Mesothelial cell of epicardium (in vitro differentiated cells): ENCODE data around the gene KRTAP19-1. TPM values are rescaled to one million over a fixed set of nuclear protein-coding genes. Genes with fewer than 3 reads are reported as not detected.
A peak's percentile ranks its signal among the peaks of the same experiment; 100 is the strongest.

ENCODE experiments used
- DNase-seq, 2 experiments: peaks; one replicate each; pipeline ENCODE4 v3.0.0; 2021; ENCODE audit warnings: low spot score in 2 of 2; ENCODE audit not compliant: unreplicated experiment in 2 of 2
- H3K27ac Mint-ChIP-seq: 2 replicates; pipeline ENCODE4 v1.8.0; 2021; ENCODE audit warnings: mixed read lengths
- H3K27me3 Mint-ChIP-seq: 2 replicates; pipeline ENCODE4 v1.8.0; 2021; ENCODE audit warnings: low read depth, mixed read lengths
- H3K36me3 Mint-ChIP-seq: 2 replicates; pipeline ENCODE4 v1.8.0; 2021; ENCODE audit warnings: mixed read lengths
- H3K4me1 Mint-ChIP-seq: 2 replicates; pipeline ENCODE4 v1.8.0; 2021; ENCODE audit warnings: mixed read lengths
- H3K4me3 Mint-ChIP-seq: 2 replicates; pipeline ENCODE4 v1.8.0; 2021; ENCODE audit warnings: mild to moderate bottlenecking, moderate library complexity, mixed read lengths
- H3K9me3 Mint-ChIP-seq: 2 replicates; pipeline ENCODE4 v1.8.0; 2021; ENCODE audit warnings: mixed read lengths
- CTCF ChIP-seq: fragments of 200-600 bp; sonication (generic); IDR thresholded peaks from one replicate; pipeline ENCODE4 v1.5.0; 2021; ENCODE audit warnings: antibody characterized with exemption; ENCODE audit not compliant: unreplicated experiment
- total RNA-seq: library from RNA; stranded (reverse); gene quantifications from 3 replicates; pipeline ENCODE4 v1.2.1, GENCODE V29; 2021

The KRTAP19-1 gene
- total RNA-seq, 1 donor from 2014 or later, result not detected

- Mint-ChIP-seq H3K36me3 (no peaks in the 10 kb centered on the region), H3K4me1 (peaks cover 20% of the 10 kb centered on the region), H3K4me3 (no peak overlapping the region), H3K27me3 (no peaks in the 10 kb centered on the region), H3K9me3 (peaks cover 11% of the 10 kb centered on the region), H3K27ac (no peak overlapping the region)
- no peak for DNase-seq
- no peak for TF ChIP-seq CTCF
Observed at GRCh38 chr21:30479259-30479658, 908 bp downstream of the KRTAP19-1 start.

- no peak for DNase-seq
- no peak overlapping the region for H3K4me3 Mint-ChIP-seq
- no peaks in the 10 kb centered on the region for H3K36me3 Mint-ChIP-seq
- TF ChIP-seq CTCF, result no peak
- no peaks in the 10 kb centered on the region for H3K27me3 Mint-ChIP-seq
- H3K9me3 Mint-ChIP-seq, result peaks cover 11% of the 10 kb centered on the region
- peaks cover 20% of the 10 kb centered on the region for H3K4me1 Mint-ChIP-seq
- H3K27ac Mint-ChIP-seq, result peak overlapping the region; percentile 59
Observed at GRCh38 chr21:30478004-30478403, 2.2 kb downstream of the KRTAP19-1 start.

DNA sequence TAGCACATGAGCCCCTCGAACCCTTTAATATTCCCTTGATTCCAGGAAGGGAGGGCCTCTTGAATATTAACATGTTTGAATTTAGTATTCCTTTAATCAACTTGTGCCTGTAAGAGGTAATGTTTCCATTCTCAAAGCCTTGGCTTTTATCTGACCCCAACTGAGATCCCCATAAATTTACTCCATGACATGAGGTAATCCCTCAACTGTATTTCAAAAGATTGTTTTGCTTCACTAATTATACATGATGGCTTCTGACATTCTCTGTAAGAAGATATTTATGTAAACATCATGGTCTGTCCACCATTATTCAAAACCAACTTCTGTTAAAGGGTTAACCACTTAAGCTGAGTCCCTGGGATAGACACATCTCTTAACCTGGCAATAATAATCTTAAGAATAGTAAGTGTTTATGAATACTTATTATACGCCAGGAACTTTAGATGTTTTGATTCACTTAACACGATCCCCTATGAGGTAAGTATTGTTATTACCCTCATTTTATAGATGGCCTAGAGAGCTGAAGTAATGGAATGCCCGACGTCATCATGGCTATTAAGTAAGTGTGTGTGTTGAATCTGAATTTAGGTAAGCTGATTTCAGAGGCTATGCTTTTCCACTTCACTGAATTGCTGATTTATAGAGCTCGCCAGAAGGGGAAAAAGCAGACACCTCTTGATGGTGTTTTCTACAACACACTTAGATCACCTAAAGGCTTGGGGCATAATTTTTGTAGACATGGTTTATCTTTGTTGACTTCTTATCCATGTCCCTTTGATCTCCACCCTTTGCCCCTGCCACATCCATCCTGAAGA is 11.1 kb downstream of the KRTAP19-1 start:
- H3K27me3 Mint-ChIP-seq, result no peaks in the 10 kb centered on the region
- no peak for TF ChIP-seq CTCF
- no peaks in the 10 kb centered on the region for H3K36me3 Mint-ChIP-seq

GRCh38 chr21:30463713-30464112 is 16.5 kb downstream of the KRTAP19-1 start:
- Mint-ChIP-seq H3K4me3 (no peak overlapping the region), H3K27me3 (no peaks in the 10 kb centered on the region), H3K9me3 (no peaks in the 10 kb centered on the region), H3K27ac (no peak overlapping the region), H3K36me3 (no peaks in the 10 kb centered on the region), H3K4me1 (peaks cover 7% of the 10 kb centered on the region)
- TF ChIP-seq CTCF, result peak; percentile 64
- no peak for DNase-seq

More for the DNA sequence above, 11.1 kb downstream of the KRTAP19-1 start:
- DNase-seq, result no peak
- H3K27ac Mint-ChIP-seq, result peak overlapping the region; percentile 32
- no peaks in the 10 kb centered on the region for H3K9me3 Mint-ChIP-seq
- H3K4me1 Mint-ChIP-seq, result peaks cover 20% of the 10 kb centered on the region
- no peak overlapping the region for H3K4me3 Mint-ChIP-seq

- Mint-ChIP-seq H3K9me3 (no peaks in the 10 kb centered on the region), H3K27me3 (peaks cover 4% of the 10 kb centered on the region), H3K4me1 (no peaks in the 10 kb centered on the region), H3K27ac (no peak overlapping the region), H3K36me3 (no peaks in the 10 kb centered on the region), H3K4me3 (no peak overlapping the region)
- no peak for TF ChIP-seq CTCF
- no peak for DNase-seq
Observed at GRCh38 chr21:30448514-30448913, 31.7 kb downstream of the KRTAP19-1 start.
